Measurements from ENCODE around the gene SPEM3. TPM values are rescaled to one million over a fixed set of nuclear protein-coding genes. Genes with fewer than 3 reads are reported as not detected.

The SPEM3 gene
- total and polyA plus RNA-seq, 2 of the 13 experiments (the other 11 are each of a cell fraction or from before 2014, with no cell fraction given): not detected

- TF ChIP-seq ZNF318 (CRISPR knock-in tag; IDR thresholded peaks at IDR 0.05) (no peak), SAP130 (CRISPR knock-in tag; IDR thresholded peaks at IDR 0.05; ENCODE audit: low read depth) (peak; percentile 20), ZSCAN22 (CRISPR knock-in tag; IDR thresholded peaks at IDR 0.05) (no peak), ZNF143 (CRISPR knock-in tag; IDR thresholded peaks at IDR 0.05) (no peak), ZNF652 (CRISPR knock-in tag; IDR thresholded peaks at IDR 0.05; ENCODE audit: borderline replicate concordance, low read depth) (peak; percentile 75), ZNF562 (CRISPR knock-in tag; IDR thresholded peaks at IDR 0.05; ENCODE audit: borderline replicate concordance) (no peak), ZNF225 (CRISPR knock-in tag; IDR thresholded peaks at IDR 0.05) (0 out of 2 replicates have a peak, but pooled peaks have one; percentile 7), FOXA3 (CRISPR knock-in tag; IDR thresholded peaks at IDR 0.05) (0 out of 2 replicates have a peak, but pooled peaks have one; percentile 9), ZEB1 (IDR thresholded peaks at IDR 0.05; ENCODE audit: insufficient replicate concordance, low read depth) (no peak), NRL (CRISPR knock-in tag; IDR thresholded peaks at IDR 0.05; ENCODE audit: borderline replicate concordance) (no peak; the same call in 1 of the 2 replicates), MYC (CRISPR knock-in tag; IDR thresholded peaks at IDR 0.05; ENCODE audit: borderline replicate concordance) (peak; percentile 12; the same call in 1 of the 2 replicates), XRCC5 (optimal IDR thresholded peaks at IDR 0.05; ENCODE audit: low read length) (no peak), AHR (CRISPR knock-in tag; IDR thresholded peaks at IDR 0.05) (no peak), ZNF296 (CRISPR knock-in tag; conservative IDR thresholded peaks at IDR 0.05) (no peak), KLF11 (CRISPR knock-in tag; IDR thresholded peaks at IDR 0.05) (no peak), FOSL1 (CRISPR knock-in tag; IDR thresholded peaks at IDR 0.05; ENCODE audit: borderline replicate concordance) (no peak)
- TF ChIP-seq, protein P1, sequence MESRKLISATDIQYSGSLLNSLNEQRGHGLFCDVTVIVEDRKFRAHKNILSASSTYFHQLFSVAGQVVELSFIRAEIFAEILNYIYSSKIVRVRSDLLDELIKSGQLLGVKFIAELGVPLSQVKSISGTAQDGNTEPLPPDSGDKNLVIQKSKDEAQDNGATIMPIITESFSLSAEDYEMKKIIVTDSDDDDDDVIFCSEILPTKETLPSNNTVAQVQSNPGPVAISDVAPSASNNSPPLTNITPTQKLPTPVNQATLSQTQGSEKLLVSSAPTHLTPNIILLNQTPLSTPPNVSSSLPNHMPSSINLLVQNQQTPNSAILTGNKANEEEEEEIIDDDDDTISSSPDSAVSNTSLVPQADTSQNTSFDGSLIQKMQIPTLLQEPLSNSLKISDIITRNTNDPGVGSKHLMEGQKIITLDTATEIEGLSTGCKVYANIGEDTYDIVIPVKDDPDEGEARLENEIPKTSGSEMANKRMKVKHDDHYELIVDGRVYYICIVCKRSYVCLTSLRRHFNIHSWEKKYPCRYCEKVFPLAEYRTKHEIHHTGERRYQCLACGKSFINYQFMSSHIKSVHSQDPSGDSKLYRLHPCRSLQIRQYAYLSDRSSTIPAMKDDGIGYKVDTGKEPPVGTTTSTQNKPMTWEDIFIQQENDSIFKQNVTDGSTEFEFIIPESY (CRISPR knock-in tag; IDR thresholded peaks at IDR 0.05): no peak
- TF ChIP-seq, protein P2, sequence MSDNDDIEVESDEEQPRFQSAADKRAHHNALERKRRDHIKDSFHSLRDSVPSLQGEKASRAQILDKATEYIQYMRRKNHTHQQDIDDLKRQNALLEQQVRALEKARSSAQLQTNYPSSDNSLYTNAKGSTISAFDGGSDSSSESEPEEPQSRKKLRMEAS (IDR thresholded peaks at IDR 0.05): no peak
Observed at GRCh38 chr17:7478276-7479212, 49.9 kb downstream of the SPEM3 start (continued).

All from HepG2 (cell line).